Parathyroid adenoma (tissue), 2 donors: ENCODE measurements around the gene SPOCK1.

ENCODE experiments used
- H2AFZ ChIP-seq: fragments of 300-600 bp; sonication (generic); one replicate; pipeline ENCODE4 v1.7.0; 2017; ENCODE audit warnings: antibody characterized with exemption, mild to moderate bottlenecking
- H3K27ac ChIP-seq: fragments of 300-600 bp; sonication (generic); one replicate; pipeline ENCODE4 v1.7.0; 2017
- H3K27me3 ChIP-seq: fragments of 300-600 bp; sonication (generic); one replicate; pipeline ENCODE4 v1.7.0; 2017; ENCODE audit warnings: low read length; ENCODE audit not compliant: control insufficient read depth, insufficient read depth
- H3K36me3 ChIP-seq: fragments of 300-600 bp; sonication (generic); one replicate; pipeline ENCODE4 v1.7.0; 2017; ENCODE audit warnings: low read length; ENCODE audit not compliant: control insufficient read depth, insufficient read depth
- H3K4me1 ChIP-seq: fragments of 300-600 bp; sonication (generic); one replicate; pipeline ENCODE4 v1.7.0; 2017; ENCODE audit warnings: control low read depth
- H3K4me2 ChIP-seq: fragments of 300-600 bp; sonication (generic); one replicate; pipeline ENCODE4 v1.7.0; 2017; ENCODE audit warnings: low read length
- H3K4me3 ChIP-seq: fragments of 300-600 bp; sonication (generic); one replicate; pipeline ENCODE4 v1.7.0; 2017; ENCODE audit warnings: low read depth, low read length
- H3K79me2 ChIP-seq: fragments of 300-600 bp; sonication (generic); one replicate; pipeline ENCODE4 v1.7.0; 2017; ENCODE audit warnings: control low read depth
- H3K9ac ChIP-seq: fragments of 300-600 bp; sonication (generic); one replicate; pipeline ENCODE4 v1.7.0; 2017; ENCODE audit warnings: mild to moderate bottlenecking
- H3K9me3 ChIP-seq: fragments of 300-600 bp; sonication (generic); one replicate; pipeline ENCODE4 v1.7.0; 2017; ENCODE audit warnings: low read length; ENCODE audit not compliant: control insufficient read depth
- CTCF ChIP-seq: fragments of 300-600 bp; sonication (generic); IDR thresholded peaks from one replicate; pipeline ENCODE4 v1.7.0; 2017; ENCODE audit warnings: antibody characterized with exemption, mild to moderate bottlenecking
- donor health status: primary hyperparathyroidism.

Gene SPOCK1

GRCh38 chr5:137215780-137216179 is 283.3 kb downstream of the SPOCK1 start:
- Histone ChIP-seq H3K4me2 (no peak overlapping the region), H2AFZ (no peak overlapping the region), H3K79me2 (no peaks in the 10 kb centered on the region), H3K27me3 (no peaks in the 10 kb centered on the region), H3K4me3 (no peak overlapping the region), H3K4me1 (no peaks in the 10 kb centered on the region), H3K9me3 (no peaks in the 10 kb centered on the region), H3K27ac (no peak overlapping the region), H3K9ac (no peak overlapping the region), H3K36me3 (no peaks in the 10 kb centered on the region)
- no peak for TF ChIP-seq CTCF

DNA sequence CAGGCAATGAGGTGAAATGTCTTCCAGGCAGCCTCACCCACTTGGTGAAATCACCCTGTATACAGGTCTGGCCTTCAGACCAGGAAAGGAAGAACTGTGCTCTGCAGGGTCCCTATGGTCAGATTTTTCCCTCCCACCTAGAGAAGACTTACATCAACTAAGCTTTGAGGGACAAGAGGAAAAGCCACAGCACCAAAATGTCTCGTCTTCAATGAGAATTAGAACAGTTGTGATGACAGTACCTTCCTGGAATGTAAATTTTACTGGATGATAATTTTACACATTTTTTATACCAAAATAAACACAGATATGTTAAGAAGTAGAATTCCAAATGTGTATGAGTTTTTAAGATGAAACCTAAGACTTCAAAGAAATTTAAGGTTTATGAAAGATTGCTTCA is 283.9 kb downstream of the SPOCK1 start:
- Histone ChIP-seq H3K4me1 (no peaks in the 10 kb centered on the region), H2AFZ (no peak overlapping the region), H3K4me3 (no peak overlapping the region), H3K36me3 (no peaks in the 10 kb centered on the region), H3K9ac (no peak overlapping the region), H3K4me2 (no peak overlapping the region), H3K27ac (no peak overlapping the region), H3K79me2 (no peaks in the 10 kb centered on the region), H3K9me3 (no peaks in the 10 kb centered on the region), H3K27me3 (no peaks in the 10 kb centered on the region)
- TF ChIP-seq CTCF: no peak

- Histone ChIP-seq H3K9ac (no peak overlapping the region), H3K4me3 (no peak overlapping the region), H3K36me3 (no peaks in the 10 kb centered on the region), H3K27me3 (no peaks in the 10 kb centered on the region), H2AFZ (no peak overlapping the region), H3K4me1 (no peaks in the 10 kb centered on the region), H3K27ac (no peak overlapping the region), H3K79me2 (no peaks in the 10 kb centered on the region), H3K4me2 (no peak overlapping the region), H3K9me3 (no peaks in the 10 kb centered on the region)
- TF ChIP-seq CTCF: no peak
Measured at GRCh38 chr5:137214446-137215189, 284.5 kb downstream of the SPOCK1 start.

GRCh38 chr5:137212471-137212870 is 286.7 kb downstream of the SPOCK1 start:
- TF ChIP-seq CTCF: no peak
- Histone ChIP-seq H3K9ac (no peak overlapping the region), H3K27ac (no peak overlapping the region), H3K36me3 (no peaks in the 10 kb centered on the region), H3K79me2 (no peaks in the 10 kb centered on the region), H3K9me3 (no peaks in the 10 kb centered on the region), H3K4me2 (no peak overlapping the region), H2AFZ (no peak overlapping the region), H3K4me1 (no peaks in the 10 kb centered on the region), H3K4me3 (no peak overlapping the region), H3K27me3 (no peaks in the 10 kb centered on the region)

- Histone ChIP-seq H3K4me1 (no peaks in the 10 kb centered on the region), H3K4me2 (no peak overlapping the region), H3K79me2 (no peaks in the 10 kb centered on the region), H3K9ac (no peak overlapping the region), H3K9me3 (no peaks in the 10 kb centered on the region), H3K4me3 (no peak overlapping the region), H3K27me3 (no peaks in the 10 kb centered on the region), H3K27ac (no peak overlapping the region), H3K36me3 (no peaks in the 10 kb centered on the region), H2AFZ (no peak overlapping the region)
- no peak for TF ChIP-seq CTCF
Measured at GRCh38 chr5:137209232-137209809, 289.8 kb downstream of the SPOCK1 start.
